NCI-H1092 treated with DMSO at 0.1 percent for 48 hours (cell line): Measurements from ENCODE around the gene TSKU.
A peak's percentile ranks its signal among the peaks of the same experiment; 100 is the strongest.

Experiments
- DNase-seq: peaks from one replicate; lab custom pipeline; 2025; lab: John Stamatoyannopoulos, UW

TSKU gene, protein sequence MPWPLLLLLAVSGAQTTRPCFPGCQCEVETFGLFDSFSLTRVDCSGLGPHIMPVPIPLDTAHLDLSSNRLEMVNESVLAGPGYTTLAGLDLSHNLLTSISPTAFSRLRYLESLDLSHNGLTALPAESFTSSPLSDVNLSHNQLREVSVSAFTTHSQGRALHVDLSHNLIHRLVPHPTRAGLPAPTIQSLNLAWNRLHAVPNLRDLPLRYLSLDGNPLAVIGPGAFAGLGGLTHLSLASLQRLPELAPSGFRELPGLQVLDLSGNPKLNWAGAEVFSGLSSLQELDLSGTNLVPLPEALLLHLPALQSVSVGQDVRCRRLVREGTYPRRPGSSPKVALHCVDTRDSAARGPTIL

GRCh38 chr11:76783294-76783895, at the start of gene TSKU:
TSKU (plus strand) TSS chr11:76783356; CDS start chr11:76795617, 12,261 bp downstream.
- no peak for DNase-seq

DNA sequence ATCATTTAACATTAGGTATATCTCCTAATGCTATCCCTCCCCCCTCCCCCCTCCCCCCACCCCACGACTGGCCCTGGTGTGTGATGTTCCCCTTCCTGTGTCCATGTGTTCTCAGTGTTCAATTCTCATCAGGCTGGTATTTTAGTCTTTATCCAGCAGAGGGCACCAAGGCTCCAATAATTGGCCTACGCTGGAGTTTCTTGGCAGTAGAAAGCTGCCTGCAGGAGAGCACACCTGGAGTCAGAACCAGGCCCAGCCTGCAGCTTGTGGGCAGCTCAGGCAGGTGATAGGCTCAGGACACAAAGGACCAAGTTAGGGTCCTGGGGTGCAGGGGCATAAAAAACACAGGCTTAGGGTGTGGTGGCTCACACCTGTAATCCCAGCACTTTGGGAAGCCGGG, 49.2 kb upstream of the TSKU start:
- peak; percentile 85 for DNase-seq

DNA sequence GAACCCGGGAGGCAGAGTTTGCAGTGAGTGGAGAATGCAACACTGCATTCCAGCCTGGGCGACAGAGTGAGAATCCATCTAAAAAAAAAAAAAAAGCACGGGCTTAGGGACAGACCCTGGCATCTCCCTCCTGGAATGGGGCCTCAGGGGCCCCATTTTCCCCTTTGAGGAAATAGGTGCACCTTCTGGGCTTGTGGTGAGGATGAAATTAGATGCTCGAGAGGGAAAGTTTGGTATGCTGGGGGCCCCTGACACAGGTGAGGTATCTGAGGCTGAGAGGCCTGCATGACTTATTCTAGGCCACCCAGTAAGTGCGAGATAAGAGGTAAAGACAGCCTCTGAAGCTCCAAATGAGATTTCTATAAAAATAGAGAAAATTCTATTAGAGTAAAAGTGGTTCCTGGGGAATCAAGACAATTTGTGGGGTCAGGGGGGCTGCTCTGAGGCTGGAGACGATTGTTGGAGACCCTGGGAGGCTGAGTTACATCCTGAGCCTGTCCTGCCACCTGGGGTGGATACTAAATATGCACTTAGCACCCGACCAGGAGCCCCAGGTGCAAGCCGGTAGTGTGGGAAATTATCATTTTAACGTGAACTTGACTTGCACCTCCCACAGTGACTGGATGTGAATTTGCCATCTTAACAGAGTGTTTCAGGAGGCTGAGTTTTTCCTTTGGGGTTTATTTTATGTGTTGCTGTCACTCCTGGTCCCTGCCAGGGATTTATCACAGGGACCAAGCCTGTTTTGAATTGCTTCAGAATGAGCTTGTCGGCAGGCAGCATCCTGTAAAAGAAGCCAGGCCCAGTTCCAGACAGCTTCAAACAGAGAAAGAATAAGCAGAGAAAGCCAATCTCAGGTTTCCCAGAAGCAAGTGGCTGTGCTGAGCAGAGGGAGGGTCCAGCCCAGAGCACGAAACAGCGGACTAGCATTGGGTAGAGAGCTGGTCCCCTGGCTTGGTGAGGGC, 48.4 kb upstream of the TSKU start:
- no peak for DNase-seq

DNA sequence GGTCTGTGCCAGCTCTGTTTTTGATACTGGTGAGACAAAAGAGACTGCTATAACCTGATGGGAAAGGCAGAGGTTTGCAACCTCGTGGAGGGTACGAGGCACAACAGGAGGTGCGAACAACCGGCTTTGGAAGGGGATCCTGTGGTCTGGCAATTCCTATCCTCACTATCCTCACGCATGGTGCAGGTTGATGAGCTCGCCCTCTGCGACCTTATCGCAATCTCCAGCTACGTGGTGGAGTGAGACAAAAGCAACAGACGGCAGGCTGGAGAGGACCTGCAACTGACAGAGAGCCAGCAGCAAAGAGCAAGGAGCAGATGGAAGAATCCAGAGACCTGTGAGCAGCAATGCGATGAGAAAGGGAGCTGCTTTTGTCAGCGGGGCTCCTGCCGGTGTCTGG, 47.3 kb upstream of the TSKU start:
- DNase-seq = no peak

- DNase-seq = no peak
Observed at GRCh38 chr11:76736266-76736665, 46.9 kb upstream of the TSKU start.

DNA sequence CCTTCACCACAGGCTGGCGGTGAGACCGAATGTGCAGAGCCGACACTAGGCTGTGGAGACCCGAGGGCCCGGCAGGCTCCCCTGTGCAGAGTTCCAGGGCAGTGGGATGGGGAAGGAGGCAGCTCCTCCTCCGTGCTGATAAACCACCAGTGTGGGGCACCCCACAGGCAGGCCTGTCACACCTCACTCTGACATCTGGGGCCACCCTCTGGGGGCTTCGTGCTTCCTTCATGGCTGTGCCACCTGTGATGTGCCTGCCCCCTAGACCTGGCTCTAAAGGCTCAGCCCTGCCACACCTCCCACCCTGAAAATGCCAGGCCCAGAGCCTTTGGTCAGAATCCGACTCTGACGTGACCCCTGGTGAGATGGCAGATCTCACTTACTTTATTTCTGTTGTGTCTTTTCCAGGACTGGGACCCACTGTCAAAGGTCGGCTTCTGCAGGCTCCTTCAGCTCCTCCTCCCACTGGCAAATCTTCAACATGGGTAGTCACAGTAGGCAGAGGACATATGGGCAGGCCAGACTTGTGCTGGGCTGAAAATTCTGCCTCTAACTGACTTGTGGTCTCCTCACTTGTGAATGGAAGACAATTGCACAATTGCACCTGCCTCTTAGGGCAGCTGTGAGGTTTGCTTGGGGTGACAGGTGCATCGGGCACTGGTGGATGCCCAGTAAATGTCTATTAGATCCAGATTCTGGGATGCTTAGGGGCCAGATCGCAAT, 46.2 kb upstream of the TSKU start:
- no peak for DNase-seq

- DNase-seq = no peak
Observed at GRCh38 chr11:76738618-76739240, 44.4 kb upstream of the TSKU start.

- no peak for DNase-seq
Observed at GRCh38 chr11:76739798-76740197, 43.4 kb upstream of the TSKU start.

DNA sequence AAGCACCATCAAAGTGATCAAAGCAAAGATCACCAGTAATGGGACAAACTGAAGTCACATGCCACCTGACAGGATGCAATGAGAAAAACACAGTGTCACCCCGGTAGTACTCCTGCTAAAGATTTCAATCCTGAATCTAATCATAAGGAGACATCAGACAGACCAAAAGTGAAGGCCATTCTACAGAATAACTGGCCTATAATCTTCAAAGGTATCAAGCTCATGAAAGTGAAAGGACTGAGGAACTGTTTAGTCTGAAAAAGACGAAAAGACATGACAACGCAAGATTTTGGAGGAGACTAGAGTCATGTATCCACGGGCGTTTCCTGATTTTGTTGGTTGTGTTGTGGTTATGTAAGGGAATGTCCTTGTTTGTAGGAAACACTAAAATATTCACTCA, 42.4 kb upstream of the TSKU start:
- no peak for DNase-seq

- DNase-seq = no peak
Observed at GRCh38 chr11:76742902-76743301, 40.3 kb upstream of the TSKU start.

DNA sequence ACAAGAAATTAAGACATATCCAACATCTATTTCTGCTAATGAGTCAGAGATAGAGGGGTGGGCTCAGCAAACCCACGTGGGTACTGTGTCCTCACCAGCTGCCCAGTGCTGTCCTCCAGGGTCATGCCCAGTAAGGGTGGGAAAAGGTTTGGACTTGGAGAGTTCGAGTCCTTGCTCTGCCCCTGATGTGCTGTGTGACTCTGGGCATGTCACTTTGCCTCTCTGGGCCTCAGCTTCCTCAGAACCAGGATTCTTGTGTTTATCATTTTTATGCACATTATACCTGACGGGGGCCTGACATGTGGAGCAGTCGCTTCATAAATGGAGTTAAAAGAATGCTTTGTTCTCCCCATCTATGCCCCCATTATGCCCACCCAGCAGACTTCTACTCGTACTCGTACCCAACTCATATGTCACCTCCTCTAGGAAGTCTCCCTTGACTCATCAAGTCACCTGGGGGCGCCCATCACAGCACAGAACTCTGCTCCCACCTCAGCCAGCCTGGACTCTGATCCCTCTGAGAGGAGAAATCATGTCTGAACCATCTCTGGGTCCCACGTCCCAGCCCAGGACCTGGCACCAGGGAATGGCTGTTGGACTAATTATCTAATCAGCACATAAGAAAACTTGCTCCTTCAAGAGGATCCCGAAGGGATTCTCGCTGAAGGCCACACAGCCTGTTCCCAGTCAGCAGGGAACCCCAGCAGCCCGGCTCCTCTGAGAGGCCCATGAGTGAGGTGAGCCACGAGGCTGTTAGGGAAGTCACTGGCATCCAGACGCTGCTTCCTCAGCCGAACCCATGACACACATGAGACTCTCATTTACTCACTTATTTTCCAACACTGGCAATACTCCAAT, 38.7 kb upstream of the TSKU start:
- no peak for DNase-seq

GRCh38 chr11:76745044-76745376, 38.1 kb upstream of the TSKU start:
- DNase-seq = no peak

- no peak for DNase-seq
Observed at GRCh38 chr11:76745561-76746207, 37.5 kb upstream of the TSKU start.

- no peak for DNase-seq
Observed at GRCh38 chr11:76747153-76747914, 35.8 kb upstream of the TSKU start.

DNA sequence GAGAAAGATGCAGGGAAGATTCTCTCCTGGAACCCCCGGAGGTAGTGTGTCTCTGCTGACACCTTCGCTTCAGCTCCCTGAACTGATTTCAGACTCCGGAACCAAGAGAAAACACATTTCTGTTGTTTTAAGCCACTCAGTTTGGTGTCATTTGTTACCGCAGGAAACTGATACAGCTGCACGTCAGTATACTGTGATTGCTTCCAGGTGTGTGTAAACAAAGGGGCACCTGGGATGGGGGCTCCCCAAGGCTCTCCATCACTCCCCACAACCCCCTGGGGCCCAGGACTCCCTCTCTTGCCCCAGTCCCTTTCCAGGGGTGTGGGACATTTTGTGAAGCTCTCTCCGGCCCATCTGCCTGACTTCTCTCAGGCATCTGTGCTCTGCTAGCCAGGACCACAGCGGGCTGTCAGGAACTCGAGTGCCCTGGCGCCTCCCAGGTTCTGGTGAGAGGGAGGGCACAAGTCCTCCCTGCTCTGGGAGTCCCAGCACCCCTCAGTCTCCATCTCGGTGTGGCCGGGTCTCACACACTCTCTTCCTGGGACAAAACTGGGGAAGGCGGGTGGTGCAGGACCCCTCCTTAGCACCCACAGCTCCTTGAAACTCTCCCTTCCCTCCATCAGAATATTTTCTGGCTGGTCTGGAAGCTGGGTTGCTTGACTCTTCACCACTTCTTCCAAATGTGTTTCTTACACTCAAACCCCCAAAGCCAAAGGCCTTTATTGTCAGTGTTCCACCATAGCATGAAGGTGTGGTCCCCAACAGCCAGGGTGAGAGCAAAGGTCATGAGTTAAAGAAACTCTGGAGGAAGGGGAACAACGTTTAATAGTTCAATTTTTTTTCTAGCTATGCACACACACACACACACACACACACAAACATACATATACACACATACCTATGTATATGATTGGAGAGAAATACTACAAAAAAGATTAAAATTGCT, 35.0 kb upstream of the TSKU start:
- no peak for DNase-seq

DNA sequence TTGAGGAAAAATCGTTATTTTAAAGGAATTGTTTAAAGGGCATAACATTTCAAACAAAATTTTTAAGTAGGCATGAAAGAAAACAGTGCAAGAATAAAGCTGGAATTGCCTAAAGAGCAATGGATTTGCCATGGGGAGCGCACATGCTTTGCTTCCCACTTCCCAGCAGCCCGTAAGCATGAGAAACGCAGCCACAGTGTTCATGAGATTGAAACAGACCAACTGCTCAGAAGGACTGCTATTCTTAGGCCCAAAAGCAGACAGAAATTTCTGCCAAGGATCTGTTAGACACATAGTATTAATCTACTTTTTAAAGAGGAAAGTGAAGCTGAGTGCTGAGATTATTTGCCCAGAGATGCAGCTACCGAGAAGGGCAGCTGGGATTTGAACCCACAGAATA, 34.2 kb upstream of the TSKU start:
- no peak for DNase-seq

- DNase-seq = no peak
Observed at GRCh38 chr11:76750067-76750466, 33.1 kb upstream of the TSKU start.

- no peak for DNase-seq
Observed at GRCh38 chr11:76750746-76751145, 32.4 kb upstream of the TSKU start.
